Gastrocnemius medialis (tissue), 4 donors: ENCODE data around the gene DUSP22.

Experiments
- POLR2A ChIP-seq, 2 donors: fragments of 450-650 bp; IDR thresholded peaks; one replicate each; pipeline ENCODE4 v1.6.1; 2017; ENCODE audit warnings: antibody characterized with exemption in 2 of 2, mild to moderate bottlenecking in 2 of 2, moderate library complexity in 2 of 2
- TF ChIP-seq, protein P1 (sequence below), 5 experiments: fragments of 450-650 bp in 3 of 5; fragments of 200-600 bp in 2 of 5; sonication (generic) in 2 of 5; IDR thresholded peaks in 4 of 5; conservative IDR thresholded peaks in 1 of 5; 1 replicate in 4 of 5; 2 replicates in 1 of 5; pipeline ENCODE4 v1.5.1; 2016 to 2019; ENCODE audit warnings: antibody characterized with exemption in 5 of 5, mild to moderate bottlenecking in 3 of 5, moderate library complexity in 3 of 5

DNA sequence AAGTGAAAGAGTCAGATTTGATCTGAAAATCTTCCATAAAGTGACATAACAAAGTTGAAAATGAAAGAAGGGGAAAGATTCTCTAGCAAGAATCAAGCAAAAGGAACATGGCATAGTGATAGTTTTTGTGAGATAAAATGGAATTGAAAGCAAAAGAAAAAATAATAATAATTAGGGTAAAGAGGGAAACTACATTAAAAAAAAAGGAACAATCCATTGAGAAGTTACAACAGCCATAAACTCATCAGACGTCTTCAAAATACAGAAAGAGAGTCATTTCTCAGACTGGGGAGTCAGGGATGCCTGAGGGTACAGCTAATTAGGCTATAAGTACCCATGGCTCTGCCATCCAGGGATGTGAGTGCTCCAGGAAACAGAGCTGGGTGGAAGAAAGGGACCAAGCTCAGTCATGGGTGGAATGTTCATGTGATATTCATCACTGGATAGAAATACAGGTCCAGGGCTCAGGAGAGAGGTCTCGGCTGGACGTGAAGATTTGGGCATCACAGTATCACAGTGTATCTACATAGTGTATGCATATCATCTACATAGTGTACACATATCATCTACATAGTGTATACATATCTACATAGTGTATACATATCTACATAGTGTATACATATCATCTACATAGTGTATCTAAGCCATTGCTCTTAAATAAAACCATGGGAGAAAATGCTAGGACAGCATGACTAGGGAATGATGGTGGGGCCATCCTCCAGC, 29.4 kb downstream of the DUSP22 start:
- TF ChIP-seq, protein P1, sequence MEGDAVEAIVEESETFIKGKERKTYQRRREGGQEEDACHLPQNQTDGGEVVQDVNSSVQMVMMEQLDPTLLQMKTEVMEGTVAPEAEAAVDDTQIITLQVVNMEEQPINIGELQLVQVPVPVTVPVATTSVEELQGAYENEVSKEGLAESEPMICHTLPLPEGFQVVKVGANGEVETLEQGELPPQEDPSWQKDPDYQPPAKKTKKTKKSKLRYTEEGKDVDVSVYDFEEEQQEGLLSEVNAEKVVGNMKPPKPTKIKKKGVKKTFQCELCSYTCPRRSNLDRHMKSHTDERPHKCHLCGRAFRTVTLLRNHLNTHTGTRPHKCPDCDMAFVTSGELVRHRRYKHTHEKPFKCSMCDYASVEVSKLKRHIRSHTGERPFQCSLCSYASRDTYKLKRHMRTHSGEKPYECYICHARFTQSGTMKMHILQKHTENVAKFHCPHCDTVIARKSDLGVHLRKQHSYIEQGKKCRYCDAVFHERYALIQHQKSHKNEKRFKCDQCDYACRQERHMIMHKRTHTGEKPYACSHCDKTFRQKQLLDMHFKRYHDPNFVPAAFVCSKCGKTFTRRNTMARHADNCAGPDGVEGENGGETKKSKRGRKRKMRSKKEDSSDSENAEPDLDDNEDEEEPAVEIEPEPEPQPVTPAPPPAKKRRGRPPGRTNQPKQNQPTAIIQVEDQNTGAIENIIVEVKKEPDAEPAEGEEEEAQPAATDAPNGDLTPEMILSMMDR (IDR thresholded peaks at IDR 0.05 in 4 of 5, conservative IDR thresholded peaks at IDR 0.05 in 1 of 5): no peak
- no peak for TF ChIP-seq POLR2A (IDR thresholded peaks at IDR 0.05)
